Measurements from ENCODE around the gene TRAPPC11. TPM values are rescaled to one million over a fixed set of nuclear protein-coding genes. Genes with fewer than 3 reads are reported as not detected.

TRAPPC11 gene
- polyA plus RNA-seq, 1 experiment, result 47.6 TPM

DNA sequence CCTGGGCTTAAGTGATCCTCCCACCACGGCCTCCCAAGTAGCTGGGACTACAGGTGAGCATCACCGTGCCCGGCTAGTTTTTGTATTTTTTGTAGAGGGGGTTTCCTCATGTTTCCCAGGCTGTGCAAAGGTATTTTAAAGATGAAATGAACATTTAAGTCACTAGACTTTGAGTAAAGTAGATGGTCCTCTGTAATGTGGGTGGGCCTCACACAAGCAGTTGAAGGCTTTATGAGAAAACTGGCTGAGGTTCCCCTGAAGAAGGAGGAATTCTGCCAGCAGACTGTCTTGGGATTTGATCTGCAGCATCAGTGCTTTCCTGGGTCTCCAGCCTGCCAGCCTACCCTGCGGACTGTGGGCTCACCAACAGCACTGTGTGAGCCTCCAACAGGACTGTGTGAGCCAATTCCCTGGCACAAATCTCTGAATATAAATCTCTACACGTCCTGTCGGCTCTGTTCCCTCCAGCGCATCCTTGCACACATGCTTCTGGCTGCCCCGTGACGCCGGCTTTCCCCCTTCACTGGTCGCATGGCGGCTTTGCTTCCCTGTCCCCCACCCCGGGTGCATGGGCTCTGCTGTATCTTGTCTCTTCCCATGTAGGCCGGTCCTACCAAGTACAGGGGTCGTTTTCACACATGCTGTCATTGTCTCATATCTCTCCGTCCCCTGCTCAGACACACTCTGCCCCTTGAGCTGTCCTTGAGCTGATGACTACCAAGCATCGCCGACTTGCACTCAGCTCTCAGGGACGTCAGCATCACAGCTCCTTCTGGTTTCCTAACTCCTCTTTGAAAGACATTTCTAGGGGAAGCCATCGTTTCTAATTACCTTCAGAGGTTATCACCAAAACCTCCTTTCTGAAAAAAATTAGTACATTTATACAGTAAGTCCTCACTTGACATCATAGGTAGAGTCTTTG lies 46.5 kb upstream of the TRAPPC11 start:
- TF ChIP-seq, protein P1, sequence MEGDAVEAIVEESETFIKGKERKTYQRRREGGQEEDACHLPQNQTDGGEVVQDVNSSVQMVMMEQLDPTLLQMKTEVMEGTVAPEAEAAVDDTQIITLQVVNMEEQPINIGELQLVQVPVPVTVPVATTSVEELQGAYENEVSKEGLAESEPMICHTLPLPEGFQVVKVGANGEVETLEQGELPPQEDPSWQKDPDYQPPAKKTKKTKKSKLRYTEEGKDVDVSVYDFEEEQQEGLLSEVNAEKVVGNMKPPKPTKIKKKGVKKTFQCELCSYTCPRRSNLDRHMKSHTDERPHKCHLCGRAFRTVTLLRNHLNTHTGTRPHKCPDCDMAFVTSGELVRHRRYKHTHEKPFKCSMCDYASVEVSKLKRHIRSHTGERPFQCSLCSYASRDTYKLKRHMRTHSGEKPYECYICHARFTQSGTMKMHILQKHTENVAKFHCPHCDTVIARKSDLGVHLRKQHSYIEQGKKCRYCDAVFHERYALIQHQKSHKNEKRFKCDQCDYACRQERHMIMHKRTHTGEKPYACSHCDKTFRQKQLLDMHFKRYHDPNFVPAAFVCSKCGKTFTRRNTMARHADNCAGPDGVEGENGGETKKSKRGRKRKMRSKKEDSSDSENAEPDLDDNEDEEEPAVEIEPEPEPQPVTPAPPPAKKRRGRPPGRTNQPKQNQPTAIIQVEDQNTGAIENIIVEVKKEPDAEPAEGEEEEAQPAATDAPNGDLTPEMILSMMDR (IDR thresholded peaks at IDR 0.05; ENCODE audit: low read depth, low read length), result no peak
- Histone ChIP-seq H3K4me3 (ENCODE audit: low read depth, low read length) (no peak overlapping the region), H3K27ac (ENCODE audit: low read depth, low read length) (no peak overlapping the region), H3K27me3 (ENCODE audit: control insufficient read depth, insufficient read depth, low read length) (peaks cover 6% of the 10 kb centered on the region), H3K9me3 (ENCODE audit: control insufficient read depth, insufficient read depth, low read length) (no peaks in the 10 kb centered on the region)
- no peak for DNase-seq (ENCODE audit: low read depth, low spot score)
- CTCF ChIA-PET, result interaction anchor here (1.1 kb wide), 1 partner anchor 12 kb away, joined by 3 read pairs; no protein-coding TSS in a partner anchor
- POLR2A ChIA-PET, result no interaction called here

DNA sequence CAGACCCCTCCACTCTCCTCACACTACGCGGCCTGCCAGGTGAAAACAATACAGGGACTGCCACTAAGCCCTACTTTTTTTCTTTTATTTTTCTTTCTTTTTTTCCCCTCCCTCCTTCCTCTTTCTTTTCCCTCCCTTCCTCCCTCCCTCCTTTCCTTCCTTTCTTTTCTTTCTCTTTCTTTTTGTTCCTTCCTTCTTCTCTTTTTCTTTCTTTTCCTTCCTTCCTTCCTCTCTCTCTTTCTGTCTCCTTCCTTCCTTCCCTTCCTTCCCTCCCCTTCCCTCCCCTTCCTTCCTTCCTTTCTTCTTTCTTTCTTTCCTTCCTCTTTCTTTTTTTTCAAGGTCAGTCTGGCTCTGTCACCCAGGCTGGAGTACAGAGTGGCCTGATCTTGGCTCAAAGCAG lies 42.0 kb upstream of the TRAPPC11 start:
- no peak overlapping the region for H3K4me3 ChIP-seq (ENCODE audit: low read depth, low read length)
- no peak overlapping the region for H3K27ac ChIP-seq (ENCODE audit: low read depth, low read length)
- CTCF ChIA-PET, result interaction anchor here (0.5 kb wide), 1 partner anchor 22 kb away, joined by 3 read pairs; no protein-coding TSS in a partner anchor
- TF ChIP-seq, protein P1 (IDR thresholded peaks at IDR 0.05; ENCODE audit: low read depth, low read length), result no peak
- DNase-seq (ENCODE audit: low read depth, low spot score), result no peak
- H3K9me3 ChIP-seq (ENCODE audit: control insufficient read depth, insufficient read depth, low read length), result no peaks in the 10 kb centered on the region
- POLR2A ChIA-PET, result no interaction called here
- peaks cover 6% of the 10 kb centered on the region for H3K27me3 ChIP-seq (ENCODE audit: control insufficient read depth, insufficient read depth, low read length)

DNA sequence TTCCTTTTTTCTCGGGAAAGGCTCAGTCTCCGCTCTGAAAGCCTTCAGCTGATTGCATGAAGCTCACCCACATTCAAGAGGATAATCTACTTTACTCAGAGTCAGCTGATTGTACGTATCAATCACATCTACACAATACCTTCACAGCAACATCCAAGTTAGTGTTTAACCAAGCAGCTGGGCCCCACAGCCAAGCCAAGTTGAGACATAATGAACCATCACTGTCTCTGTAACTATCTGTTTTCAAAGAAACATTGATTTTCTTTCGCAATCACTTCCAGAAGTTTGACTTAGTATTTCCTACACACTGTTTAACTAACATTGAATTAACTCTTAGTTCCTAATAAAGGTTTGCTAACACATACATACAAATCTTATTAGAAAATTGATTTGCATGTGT lies 40.4 kb upstream of the TRAPPC11 start:
- ChIA-PET POLR2A (no interaction called here), CTCF (no interaction called here)
- H3K27me3 ChIP-seq (ENCODE audit: control insufficient read depth, insufficient read depth, low read length), result peaks cover 3% of the 10 kb centered on the region
- no peak overlapping the region for H3K4me3 ChIP-seq (ENCODE audit: low read depth, low read length)
- DNase-seq (ENCODE audit: low read depth, low spot score), result no peak
- TF ChIP-seq, protein P1 (IDR thresholded peaks at IDR 0.05; ENCODE audit: low read depth, low read length), result no peak
- no peak overlapping the region for H3K27ac ChIP-seq (ENCODE audit: low read depth, low read length)
- no peaks in the 10 kb centered on the region for H3K9me3 ChIP-seq (ENCODE audit: control insufficient read depth, insufficient read depth, low read length)

DNA sequence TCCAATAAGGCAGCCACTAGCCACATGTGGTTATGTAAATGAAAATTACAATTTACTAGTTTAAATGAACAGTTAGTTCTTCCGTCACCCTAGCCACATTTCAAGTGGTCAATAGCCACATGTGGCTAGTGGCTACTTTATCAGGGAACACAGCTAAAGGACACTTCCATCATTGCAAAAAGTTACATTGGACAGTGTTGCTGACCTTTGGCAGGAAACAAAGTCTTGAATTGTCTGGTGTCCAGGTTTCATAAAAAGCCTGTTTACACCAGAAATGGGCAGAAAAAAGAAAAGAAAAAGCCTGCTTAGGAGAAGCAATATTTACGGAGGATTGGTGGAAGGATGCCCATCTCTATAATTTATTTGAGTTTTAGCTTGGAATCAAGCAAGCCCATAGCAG lies 38.7 kb upstream of the TRAPPC11 start:
- POLR2A ChIA-PET, result no interaction called here
- CTCF ChIA-PET, result interaction anchor here (0.7 kb wide), 1 partner anchor 80 kb away, joined by 3 read pairs; no protein-coding TSS in a partner anchor
- no peak for DNase-seq (ENCODE audit: low read depth, low spot score)

DNA sequence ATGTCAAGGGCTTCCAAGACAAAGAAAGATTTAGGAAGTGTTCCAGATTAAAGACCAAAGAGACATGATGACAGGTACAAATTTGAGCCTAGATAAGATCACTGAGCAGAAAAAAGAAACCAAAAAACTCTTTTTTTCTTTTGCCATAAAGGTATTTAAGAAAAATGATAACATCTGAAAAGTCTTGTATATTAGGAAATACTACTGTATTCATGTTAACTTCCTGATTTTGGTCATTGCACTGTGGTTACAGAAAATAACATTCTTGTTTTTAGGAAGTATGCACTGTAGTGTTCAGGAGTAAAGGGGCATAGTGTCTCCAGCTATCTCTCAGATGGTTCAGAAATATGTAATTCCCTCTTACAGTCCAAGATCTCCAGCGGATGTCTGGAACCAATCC lies 37.2 kb upstream of the TRAPPC11 start:
- CTCF ChIA-PET, result no interaction called here
- no peak overlapping the region for H3K27ac ChIP-seq (ENCODE audit: low read depth, low read length)
- POLR2A ChIA-PET, result no interaction called here
- no peak for DNase-seq (ENCODE audit: low read depth, low spot score)
- H3K4me3 ChIP-seq (ENCODE audit: low read depth, low read length), result no peak overlapping the region
- TF ChIP-seq, protein P1 (IDR thresholded peaks at IDR 0.05; ENCODE audit: low read depth, low read length), result no peak
- no peaks in the 10 kb centered on the region for H3K9me3 ChIP-seq (ENCODE audit: control insufficient read depth, insufficient read depth, low read length)
- H3K27me3 ChIP-seq (ENCODE audit: control insufficient read depth, insufficient read depth, low read length), result no peaks in the 10 kb centered on the region

More for the DNA sequence above, 38.7 kb upstream of the TRAPPC11 start:
- no peak overlapping the region for H3K4me3 ChIP-seq (ENCODE audit: low read depth, low read length)
- H3K27me3 ChIP-seq (ENCODE audit: control insufficient read depth, insufficient read depth, low read length), result no peaks in the 10 kb centered on the region
- TF ChIP-seq, protein P1 (IDR thresholded peaks at IDR 0.05; ENCODE audit: low read depth, low read length), result no peak
- H3K9me3 ChIP-seq (ENCODE audit: control insufficient read depth, insufficient read depth, low read length), result no peaks in the 10 kb centered on the region
- no peak overlapping the region for H3K27ac ChIP-seq (ENCODE audit: low read depth, low read length)

Measured in AG04450 (cell line).